ENCODE measurements around the gene NAP1L5. TPM values are rescaled to one million over a fixed set of nuclear protein-coding genes. Genes with fewer than 3 reads are reported as not detected.

The NAP1L5 gene
- total RNA-seq, 1 experiment from 2014 or later, result 1.8 TPM

DNA sequence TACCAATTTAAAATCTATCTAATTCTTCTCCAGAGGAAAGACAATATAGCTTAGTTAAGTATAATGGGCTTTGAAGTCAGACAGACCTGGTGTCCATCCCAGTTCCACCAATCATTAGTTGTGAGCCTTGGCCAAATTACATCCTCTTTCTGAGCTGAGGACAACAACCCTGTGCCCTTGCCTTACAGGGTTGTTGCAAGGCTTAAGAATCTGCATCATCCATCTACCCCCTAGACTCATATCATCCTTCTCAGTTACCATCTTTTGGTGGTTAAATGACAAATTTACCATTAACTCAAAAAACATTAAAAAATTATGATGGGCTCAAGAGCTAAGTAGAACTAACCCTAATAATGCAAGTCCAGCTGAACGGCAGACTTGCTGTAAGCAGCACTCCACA lies 51.6 kb downstream of the NAP1L5 start:
- ATAC-seq (no peak), DNase-seq (ENCODE audit: low read depth, low spot score) (no peak)
- peaks cover 0 to 9% of the 10 kb centered on the region in 2 experiments; a peak in 1 of 4 replicates for H3K4me1 ChIP-seq (ENCODE audit: control insufficient read depth in 1 of 2, insufficient read depth in 2 of 2, low read length in 2 of 2)
- H3K36me3 ChIP-seq (ENCODE audit: control insufficient read depth in 1 of 2, insufficient read depth in 2 of 2, low read length in 2 of 2), result no peaks in the 10 kb centered on the region
- H4K20me1 ChIP-seq (ENCODE audit: insufficient read depth), result no peaks in the 10 kb centered on the region
- no peak overlapping the region for H2AFZ ChIP-seq (ENCODE audit: low read depth, low read length, poor library complexity, severe bottlenecking)
- intact Hi-C loops (cut with micrococcal nuclease), result no loop called here
- no peak overlapping the region for H3K9ac ChIP-seq (ENCODE audit: low read length)
- no peaks in the 10 kb centered on the region for H3K27me3 ChIP-seq (ENCODE audit: insufficient read depth, low read length)
- ChIA-PET CTCF (interaction anchor here (1.1 kb wide), 1 partner anchor 13 kb away, joined by 3 read pairs; no protein-coding TSS in a partner anchor), POLR2A (no interaction called here), RAD21 (ENCODE audit: low non-redundant PET in 1 of 2, low total read pairs in 2 of 2, uncharacterized antibody in 2 of 2, unreplicated experiment in 2 of 2) (no interaction called here)
- TF ChIP-seq JUND (IDR thresholded peaks at IDR 0.05), result no peak
- TF ChIP-seq ELF1 (IDR thresholded peaks at IDR 0.05; ENCODE audit: borderline replicate concordance, low read depth), result no peak
- TF ChIP-seq, protein P1, sequence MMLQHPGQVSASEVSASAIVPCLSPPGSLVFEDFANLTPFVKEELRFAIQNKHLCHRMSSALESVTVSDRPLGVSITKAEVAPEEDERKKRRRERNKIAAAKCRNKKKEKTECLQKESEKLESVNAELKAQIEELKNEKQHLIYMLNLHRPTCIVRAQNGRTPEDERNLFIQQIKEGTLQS (IDR thresholded peaks at IDR 0.05), result no peak
- no peak for TF ChIP-seq EZH2phosphoT487 (IDR thresholded peaks at IDR 0.05; ENCODE audit: borderline replicate concordance)
- TF ChIP-seq EGR1 (IDR thresholded peaks at IDR 0.05; ENCODE audit: low read depth), result no peak
- TF ChIP-seq MAX (IDR thresholded peaks at IDR 0.05), result no peak
- TF ChIP-seq FOSL1 (IDR thresholded peaks at IDR 0.05; ENCODE audit: low read depth), result no peak
- TF ChIP-seq POLR2A (IDR thresholded peaks at IDR 0.05; ENCODE audit: borderline replicate concordance, extremely low read depth, insufficient read depth, insufficient read length), result no peak
- no peak for TF ChIP-seq TCF7L2 (IDR thresholded peaks at IDR 0.05; ENCODE audit: borderline replicate concordance, extremely low read depth, insufficient read depth, insufficient read length)
- no peak for TF ChIP-seq ZNF274 (IDR thresholded peaks at IDR 0.05; ENCODE audit: low read depth, low read length)
- no peak for TF ChIP-seq REST (IDR thresholded peaks at IDR 0.05; ENCODE audit: low read depth)
- TF ChIP-seq, protein P2, sequence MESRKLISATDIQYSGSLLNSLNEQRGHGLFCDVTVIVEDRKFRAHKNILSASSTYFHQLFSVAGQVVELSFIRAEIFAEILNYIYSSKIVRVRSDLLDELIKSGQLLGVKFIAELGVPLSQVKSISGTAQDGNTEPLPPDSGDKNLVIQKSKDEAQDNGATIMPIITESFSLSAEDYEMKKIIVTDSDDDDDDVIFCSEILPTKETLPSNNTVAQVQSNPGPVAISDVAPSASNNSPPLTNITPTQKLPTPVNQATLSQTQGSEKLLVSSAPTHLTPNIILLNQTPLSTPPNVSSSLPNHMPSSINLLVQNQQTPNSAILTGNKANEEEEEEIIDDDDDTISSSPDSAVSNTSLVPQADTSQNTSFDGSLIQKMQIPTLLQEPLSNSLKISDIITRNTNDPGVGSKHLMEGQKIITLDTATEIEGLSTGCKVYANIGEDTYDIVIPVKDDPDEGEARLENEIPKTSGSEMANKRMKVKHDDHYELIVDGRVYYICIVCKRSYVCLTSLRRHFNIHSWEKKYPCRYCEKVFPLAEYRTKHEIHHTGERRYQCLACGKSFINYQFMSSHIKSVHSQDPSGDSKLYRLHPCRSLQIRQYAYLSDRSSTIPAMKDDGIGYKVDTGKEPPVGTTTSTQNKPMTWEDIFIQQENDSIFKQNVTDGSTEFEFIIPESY (IDR thresholded peaks at IDR 0.05; ENCODE audit: extremely low read depth, insufficient replicate concordance, low read length), result no peak
- TF ChIP-seq, protein P3, sequence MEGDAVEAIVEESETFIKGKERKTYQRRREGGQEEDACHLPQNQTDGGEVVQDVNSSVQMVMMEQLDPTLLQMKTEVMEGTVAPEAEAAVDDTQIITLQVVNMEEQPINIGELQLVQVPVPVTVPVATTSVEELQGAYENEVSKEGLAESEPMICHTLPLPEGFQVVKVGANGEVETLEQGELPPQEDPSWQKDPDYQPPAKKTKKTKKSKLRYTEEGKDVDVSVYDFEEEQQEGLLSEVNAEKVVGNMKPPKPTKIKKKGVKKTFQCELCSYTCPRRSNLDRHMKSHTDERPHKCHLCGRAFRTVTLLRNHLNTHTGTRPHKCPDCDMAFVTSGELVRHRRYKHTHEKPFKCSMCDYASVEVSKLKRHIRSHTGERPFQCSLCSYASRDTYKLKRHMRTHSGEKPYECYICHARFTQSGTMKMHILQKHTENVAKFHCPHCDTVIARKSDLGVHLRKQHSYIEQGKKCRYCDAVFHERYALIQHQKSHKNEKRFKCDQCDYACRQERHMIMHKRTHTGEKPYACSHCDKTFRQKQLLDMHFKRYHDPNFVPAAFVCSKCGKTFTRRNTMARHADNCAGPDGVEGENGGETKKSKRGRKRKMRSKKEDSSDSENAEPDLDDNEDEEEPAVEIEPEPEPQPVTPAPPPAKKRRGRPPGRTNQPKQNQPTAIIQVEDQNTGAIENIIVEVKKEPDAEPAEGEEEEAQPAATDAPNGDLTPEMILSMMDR (IDR thresholded peaks at IDR 0.05 in 2 of 3, conservative IDR thresholded peaks at IDR 0.05 in 1 of 3; ENCODE audit: borderline replicate concordance in 1 of 3, insufficient read depth in 1 of 3, low read depth in 2 of 3, low read length in 2 of 3), result no peak
- no peak for TF ChIP-seq ZFX (IDR thresholded peaks at IDR 0.05)
- H3K9me2 ChIP-seq (ENCODE audit: insufficient read depth), result no peaks in the 10 kb centered on the region
- H3K27ac ChIP-seq (ENCODE audit: low read depth, low read length), result no peak overlapping the region
- no peaks in the 10 kb centered on the region for H3K9me3 ChIP-seq (ENCODE audit: control insufficient read depth in 1 of 2, insufficient read depth in 1 of 2, low read depth in 1 of 2, low read length in 2 of 2)
- no peak overlapping the region for H3K4me3 ChIP-seq (replicated peaks in 1 of 2; ENCODE audit: low read depth in 1 of 2, low read length in 2 of 2)
- H3K4me2 ChIP-seq (ENCODE audit: low read length), result no peak overlapping the region
- H3K79me2 ChIP-seq (ENCODE audit: insufficient read depth, low read length), result no peaks in the 10 kb centered on the region
- BruUV-seq (replicated peaks), result no TSS peak

Data from HCT116 (cell line).